ENCODE data around the gene PBX3. TPM values are rescaled to one million over a fixed set of nuclear protein-coding genes. Genes with fewer than 3 reads are reported as not detected.
A peak's percentile ranks its signal among the peaks of the same experiment; 100 is the strongest.

The PBX3 gene
- total RNA-seq, 1 experiment from 2014 or later = 39.0 TPM

- DNase-seq (ENCODE audit: low read depth, low spot score) = no peak
- Histone ChIP-seq H3K27ac (ENCODE audit: low read length) (no peak overlapping the region), H3K4me3 (ENCODE audit: low read depth in 2 of 2, low read length in 2 of 2) (no peak overlapping the region), H3K27me3 (ENCODE audit: control insufficient read depth, insufficient read depth, low read length) (no peaks in the 10 kb centered on the region), H3K36me3 (ENCODE audit: control insufficient read depth, insufficient read depth, low read length) (no peaks in the 10 kb centered on the region; the same call in 1 of the 2 replicates), H3K9me3 (ENCODE audit: control insufficient read depth, insufficient read depth, low read depth, low read length) (no peaks in the 10 kb centered on the region), H3K4me1 (ENCODE audit: control insufficient read depth, insufficient read depth, low read length) (peaks cover 11% of the 10 kb centered on the region; the same call in 1 of the 2 replicates)
- TF ChIP-seq REST (IDR thresholded peaks at IDR 0.05; ENCODE audit: insufficient read depth in 1 of 2, low read depth in 2 of 2, low read length in 1 of 2) = no peak
- no peak for TF ChIP-seq POLR2AphosphoS5 (IDR thresholded peaks at IDR 0.05; ENCODE audit: low read depth, low read length)
- TF ChIP-seq TCF7L2 (IDR thresholded peaks at IDR 0.05; ENCODE audit: low read depth, low read length) = no peak
- TF ChIP-seq CTCF (IDR thresholded peaks at IDR 0.05) = no peak
- no peak for TF ChIP-seq SIN3A (IDR thresholded peaks at IDR 0.05; ENCODE audit: borderline replicate concordance, insufficient read depth, low read depth, low read length)
- in situ Hi-C loops (cut with HindIII; ENCODE audit: low pct_unique_long_range_greater_than_20kb, low sequenced_read_pairs) = no loop called here
- POLR2A ChIA-PET = interaction anchor here (0.6 kb wide), 1 partner anchor 237 kb away, joined by 3 read pairs; no protein-coding TSS in a partner anchor
- ATAC-seq = no peak
- intact Hi-C loops (cut with micrococcal nuclease; ENCODE audit: unreplicated experiment) = no loop called here
- CTCF ChIA-PET = no interaction called here
- BruUV-seq (replicated peaks) = no TSS peak
Measured at GRCh38 chr9:125821078-125821477, 73.9 kb downstream of the PBX3 start.

GRCh38 chr9:125822160-125822559, 75.0 kb downstream of the PBX3 start:
- in situ Hi-C loops (cut with HindIII; ENCODE audit: low pct_unique_long_range_greater_than_20kb, low sequenced_read_pairs) (no loop called here), intact Hi-C loops (cut with micrococcal nuclease; ENCODE audit: unreplicated experiment) (no loop called here)
- Histone ChIP-seq H3K27me3 (ENCODE audit: control insufficient read depth, insufficient read depth, low read length) (no peaks in the 10 kb centered on the region), H3K9me3 (ENCODE audit: control insufficient read depth, insufficient read depth, low read depth, low read length) (no peaks in the 10 kb centered on the region), H3K27ac (ENCODE audit: low read length) (peak overlapping the region; percentile 39; the same call in 1 of the 2 replicates), H3K4me3 (ENCODE audit: low read depth in 2 of 2, low read length in 2 of 2) (no peak overlapping the region), H3K36me3 (ENCODE audit: control insufficient read depth, insufficient read depth, low read length) (no peaks in the 10 kb centered on the region; the same call in 1 of the 2 replicates), H3K4me1 (ENCODE audit: control insufficient read depth, insufficient read depth, low read length) (peaks cover 11% of the 10 kb centered on the region; the same call in 1 of the 2 replicates)
- DNase-seq (ENCODE audit: low read depth, low spot score) (no peak), ATAC-seq (no peak)
- no peak for TF ChIP-seq REST (IDR thresholded peaks at IDR 0.05; ENCODE audit: insufficient read depth in 1 of 2, low read depth in 2 of 2, low read length in 1 of 2)
- no peak for TF ChIP-seq POLR2AphosphoS5 (IDR thresholded peaks at IDR 0.05; ENCODE audit: low read depth, low read length)
- TF ChIP-seq SIN3A (IDR thresholded peaks at IDR 0.05; ENCODE audit: borderline replicate concordance, insufficient read depth, low read depth, low read length) = no peak
- no peak for TF ChIP-seq CTCF (IDR thresholded peaks at IDR 0.05)
- TF ChIP-seq TCF7L2 (IDR thresholded peaks at IDR 0.05; ENCODE audit: low read depth, low read length) = no peak
- ChIA-PET POLR2A (no interaction called here), CTCF (no interaction called here)
- no TSS peak for BruUV-seq (replicated peaks)
